MM.1S (cell line): Measurements from ENCODE around the gene TRIM32.

Experiments used
- DNase-seq: peaks from one replicate; pipeline ENCODE4 v3.0.0-alpha.2; 2015
- H2AFZ ChIP-seq: fragments of 300-600 bp; sonication (generic); 2 replicates; pipeline ENCODE4 v1.6.0; 2016; ENCODE audit warnings: antibody characterized with exemption, low read length
- H3F3A ChIP-seq: fragments of 300-600 bp; sonication (generic); 2 replicates; pipeline ENCODE4 v1.6.1; 2016; ENCODE audit warnings: mild to moderate bottlenecking, antibody characterized with exemption, low read length, moderate library complexity, mixed read lengths; ENCODE audit not compliant: insufficient read depth
- H3K27ac ChIP-seq: fragments of 300-600 bp; sonication (generic); 2 replicates; pipeline ENCODE4 v1.5.1; 2016; ENCODE audit warnings: mild to moderate bottlenecking, low read length
- H3K27me3 ChIP-seq: fragments of 300-600 bp; sonication (generic); replicated peaks from 2 replicates; pipeline ENCODE4 v1.6.0; 2016; ENCODE audit warnings: low read length; ENCODE audit not compliant: insufficient read depth
- H3K36me3 ChIP-seq: fragments of 300-600 bp; sonication (generic); replicated peaks from 2 replicates; pipeline ENCODE4 v1.6.1; 2016; ENCODE audit warnings: mild to moderate bottlenecking, low read length, mixed read lengths; ENCODE audit not compliant: insufficient read depth
- H3K4me1 ChIP-seq: fragments of 300-600 bp; sonication (generic); 2 replicates; pipeline ENCODE4 v1.6.1; 2016; ENCODE audit warnings: low read length, mixed read lengths
- H3K4me2 ChIP-seq: fragments of 300-600 bp; sonication (generic); 2 replicates; pipeline ENCODE4 v1.6.0; 2016; ENCODE audit warnings: low read depth, low read length
- H3K4me3 ChIP-seq: fragments of 300-600 bp; sonication (generic); 2 replicates; pipeline ENCODE4 v1.5.1; 2016; ENCODE audit warnings: low read length, mixed read lengths
- H3K79me2 ChIP-seq: fragments of 300-600 bp; sonication (generic); 2 replicates; pipeline ENCODE4 v1.6.1; 2016; ENCODE audit warnings: mixed run types, low read length, mixed read lengths
- H3K9ac ChIP-seq: fragments of 300-600 bp; sonication (generic); 2 replicates; pipeline ENCODE4 v1.6.1; 2016; ENCODE audit warnings: low read length, mixed read lengths
- H3K9me2 ChIP-seq: fragments of 300-600 bp; sonication (generic); replicated peaks from 2 replicates; pipeline ENCODE4 v1.6.1; 2016; ENCODE audit warnings: mild to moderate bottlenecking, low read length, mixed read lengths; ENCODE audit not compliant: insufficient read depth
- H3K9me3 ChIP-seq: fragments of 300-600 bp; sonication (generic); replicated peaks from 2 replicates; pipeline ENCODE4 v1.6.1; 2016; ENCODE audit warnings: mild to moderate bottlenecking, low read length, mixed read lengths; ENCODE audit not compliant: insufficient read depth
- H4K20me1 ChIP-seq: fragments of 300-600 bp; sonication (generic); 2 replicates; pipeline ENCODE4 v1.6.1; 2016; ENCODE audit warnings: mild to moderate bottlenecking, low read length, moderate library complexity, mixed read lengths; ENCODE audit not compliant: insufficient read depth
- EZH2 ChIP-seq: fragments of 300-600 bp; sonication (generic); optimal IDR thresholded peaks from 2 replicates; pipeline ENCODE3; 2017; ENCODE audit warnings: low read depth, mild to moderate bottlenecking, antibody characterized with exemption, low read length, mixed read lengths
- EZH2phosphoT487 ChIP-seq: fragments of 300-600 bp; sonication (generic); IDR thresholded peaks from 2 replicates; pipeline ENCODE4 v1.6.1; 2018; ENCODE audit warnings: antibody characterized with exemption, low read length
- TF ChIP-seq, protein P1 (sequence below): fragments of 300-600 bp; sonication (generic); IDR thresholded peaks from 2 replicates; pipeline ENCODE4 v1.5.1; 2016; ENCODE audit warnings: antibody characterized with exemption, low read length, mixed read lengths

The TRIM32 gene, protein sequence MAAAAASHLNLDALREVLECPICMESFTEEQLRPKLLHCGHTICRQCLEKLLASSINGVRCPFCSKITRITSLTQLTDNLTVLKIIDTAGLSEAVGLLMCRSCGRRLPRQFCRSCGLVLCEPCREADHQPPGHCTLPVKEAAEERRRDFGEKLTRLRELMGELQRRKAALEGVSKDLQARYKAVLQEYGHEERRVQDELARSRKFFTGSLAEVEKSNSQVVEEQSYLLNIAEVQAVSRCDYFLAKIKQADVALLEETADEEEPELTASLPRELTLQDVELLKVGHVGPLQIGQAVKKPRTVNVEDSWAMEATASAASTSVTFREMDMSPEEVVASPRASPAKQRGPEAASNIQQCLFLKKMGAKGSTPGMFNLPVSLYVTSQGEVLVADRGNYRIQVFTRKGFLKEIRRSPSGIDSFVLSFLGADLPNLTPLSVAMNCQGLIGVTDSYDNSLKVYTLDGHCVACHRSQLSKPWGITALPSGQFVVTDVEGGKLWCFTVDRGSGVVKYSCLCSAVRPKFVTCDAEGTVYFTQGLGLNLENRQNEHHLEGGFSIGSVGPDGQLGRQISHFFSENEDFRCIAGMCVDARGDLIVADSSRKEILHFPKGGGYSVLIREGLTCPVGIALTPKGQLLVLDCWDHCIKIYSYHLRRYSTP

DNA sequence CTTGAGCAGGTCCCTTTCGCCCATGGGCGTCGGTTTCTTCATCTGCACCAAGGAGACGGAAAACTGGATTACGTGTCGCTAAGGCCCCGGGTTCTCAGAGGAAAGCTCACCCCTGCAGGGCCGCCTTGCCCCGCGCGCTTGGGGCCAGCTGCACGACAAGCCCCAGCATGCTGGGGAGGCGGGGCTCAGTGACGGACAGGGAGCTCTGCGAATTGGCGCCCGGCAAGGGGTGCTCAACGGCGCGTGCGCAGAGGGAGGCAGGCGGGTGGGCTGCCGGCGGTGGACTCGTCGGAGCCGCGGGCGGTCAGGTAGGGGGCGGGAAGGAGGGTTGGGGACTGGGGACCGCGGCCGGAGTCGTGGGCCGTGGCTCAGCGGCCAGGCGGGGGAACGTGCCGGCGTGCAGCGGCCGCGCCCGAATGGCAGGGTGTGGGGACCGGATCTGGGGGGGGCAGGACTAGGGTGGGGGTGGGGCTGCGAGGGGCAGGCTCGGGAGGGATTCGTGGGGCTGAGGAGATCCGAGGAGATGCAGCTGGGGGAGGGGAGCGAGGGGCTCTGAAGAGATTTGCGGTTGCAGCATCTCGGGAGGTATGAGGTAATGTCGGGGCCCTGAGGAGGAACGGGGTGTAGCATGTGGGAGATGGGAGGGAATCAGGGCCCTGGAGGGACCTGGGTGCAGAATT lies at the start of gene TRIM32:
Gene TRIM32 (plus strand): TSS at position 232 of the 680 bp plus-strand sequence. CDS start 10,438 bp downstream, outside the sequence.
- Histone ChIP-seq H4K20me1 (no peaks in the 10 kb centered on the region), H2AFZ (peak within 1 kb of the TSS; percentile 84), H3K4me1 (peaks cover 5% of the 10 kb centered on the region), H3K4me3 (peak within 1 kb of the TSS; percentile 91), H3K79me2 (peaks cover 21% of the 10 kb centered on the region), H3K27ac (no peak within 1 kb of the TSS), H3K27me3 (no peaks in the 10 kb centered on the region), H3K9me2 (no peaks in the 10 kb centered on the region), H3K36me3 (no peaks in the 10 kb centered on the region), H3K9ac (peak within 1 kb of the TSS; percentile 51; the same call in 1 of the 2 replicates), H3K4me2 (peak within 1 kb of the TSS; percentile 94), H3K9me3 (no peaks in the 10 kb centered on the region), H3F3A (no peaks in the 10 kb centered on the region)
- TF ChIP-seq, protein P1, sequence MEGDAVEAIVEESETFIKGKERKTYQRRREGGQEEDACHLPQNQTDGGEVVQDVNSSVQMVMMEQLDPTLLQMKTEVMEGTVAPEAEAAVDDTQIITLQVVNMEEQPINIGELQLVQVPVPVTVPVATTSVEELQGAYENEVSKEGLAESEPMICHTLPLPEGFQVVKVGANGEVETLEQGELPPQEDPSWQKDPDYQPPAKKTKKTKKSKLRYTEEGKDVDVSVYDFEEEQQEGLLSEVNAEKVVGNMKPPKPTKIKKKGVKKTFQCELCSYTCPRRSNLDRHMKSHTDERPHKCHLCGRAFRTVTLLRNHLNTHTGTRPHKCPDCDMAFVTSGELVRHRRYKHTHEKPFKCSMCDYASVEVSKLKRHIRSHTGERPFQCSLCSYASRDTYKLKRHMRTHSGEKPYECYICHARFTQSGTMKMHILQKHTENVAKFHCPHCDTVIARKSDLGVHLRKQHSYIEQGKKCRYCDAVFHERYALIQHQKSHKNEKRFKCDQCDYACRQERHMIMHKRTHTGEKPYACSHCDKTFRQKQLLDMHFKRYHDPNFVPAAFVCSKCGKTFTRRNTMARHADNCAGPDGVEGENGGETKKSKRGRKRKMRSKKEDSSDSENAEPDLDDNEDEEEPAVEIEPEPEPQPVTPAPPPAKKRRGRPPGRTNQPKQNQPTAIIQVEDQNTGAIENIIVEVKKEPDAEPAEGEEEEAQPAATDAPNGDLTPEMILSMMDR, result no peak
- TF ChIP-seq EZH2phosphoT487 (no peak), EZH2 (no peak)
- peak; percentile 92 for DNase-seq

DNA sequence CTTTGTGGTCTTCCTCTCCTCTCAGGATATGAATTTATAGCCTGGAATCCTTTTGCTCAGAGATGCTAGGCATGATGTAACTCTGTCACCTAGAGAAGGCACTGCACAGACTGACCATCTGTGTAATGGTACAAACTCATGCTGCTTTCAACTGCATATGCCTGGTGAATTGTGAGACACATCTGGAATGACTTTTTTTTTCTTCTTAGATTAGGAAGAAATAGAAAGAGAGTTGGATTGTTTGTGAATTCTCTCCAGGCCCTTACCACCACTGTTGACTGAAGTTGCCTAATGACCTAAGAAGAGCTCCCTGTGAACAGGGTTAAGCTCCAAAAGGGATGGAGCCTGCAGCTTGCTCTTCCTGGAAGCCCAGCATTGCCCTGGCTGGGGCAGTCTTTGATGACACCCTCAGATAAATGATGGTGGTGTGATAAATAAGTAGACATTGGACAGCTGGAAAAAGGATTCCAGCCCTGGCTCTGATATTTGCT lies 47.8 kb upstream of the TRIM32 start:
- Histone ChIP-seq H2AFZ (no peak overlapping the region), H3K9me2 (no peaks in the 10 kb centered on the region), H4K20me1 (no peaks in the 10 kb centered on the region), H3K4me3 (no peak overlapping the region), H3K4me2 (no peak overlapping the region), H3K9me3 (no peaks in the 10 kb centered on the region), H3K36me3 (no peaks in the 10 kb centered on the region), H3K79me2 (no peaks in the 10 kb centered on the region), H3K27ac (no peak overlapping the region), H3K9ac (no peak overlapping the region), H3F3A (no peaks in the 10 kb centered on the region), H3K4me1 (no peaks in the 10 kb centered on the region), H3K27me3 (no peaks in the 10 kb centered on the region)
- DNase-seq, result no peak
- no peak for TF ChIP-seq EZH2
- TF ChIP-seq, protein P1, result no peak
- TF ChIP-seq EZH2phosphoT487, result no peak

DNA sequence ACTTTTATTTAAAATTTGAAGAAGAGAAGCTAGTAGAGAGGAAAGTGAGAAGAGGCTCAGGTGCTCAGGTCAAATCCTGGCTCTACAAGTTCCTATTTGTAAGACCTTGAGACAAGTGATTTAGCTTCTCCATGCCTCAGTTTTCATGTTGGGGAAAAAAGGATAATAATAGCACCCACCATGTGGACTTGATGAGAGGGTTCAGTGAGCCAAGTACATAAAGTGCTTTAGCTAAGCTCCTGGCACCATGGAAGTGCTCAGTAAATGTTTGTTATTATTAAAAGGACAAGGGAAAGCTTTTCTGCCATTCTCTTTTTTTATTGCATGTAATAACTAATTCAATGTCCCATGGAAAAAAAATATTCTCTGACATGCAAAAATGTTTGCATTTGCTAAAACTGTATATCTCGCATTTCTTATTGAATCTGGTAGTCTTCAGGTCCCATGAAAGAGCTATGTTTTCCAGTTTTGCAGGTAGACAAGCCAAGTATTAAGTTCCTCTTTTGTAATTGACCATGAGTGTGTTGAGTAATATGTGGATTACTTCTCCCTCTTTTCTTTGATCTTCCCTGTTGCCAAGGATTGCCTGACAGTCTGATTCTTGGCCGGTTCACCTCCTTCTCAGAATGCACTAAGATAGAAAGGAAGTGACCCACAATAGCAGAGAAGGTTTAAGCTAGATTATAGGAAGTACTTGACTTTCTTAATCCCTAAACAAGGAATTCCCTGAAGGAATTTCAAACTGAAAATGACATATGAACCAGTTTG lies 45.6 kb upstream of the TRIM32 start:
- no peaks in the 10 kb centered on the region for H3K4me1 ChIP-seq
- no peaks in the 10 kb centered on the region for H3K9me3 ChIP-seq
- H3K4me2 ChIP-seq, result no peak overlapping the region
- H3F3A ChIP-seq, result no peaks in the 10 kb centered on the region
- H3K79me2 ChIP-seq, result no peaks in the 10 kb centered on the region
- TF ChIP-seq, protein P1, result no peak
- TF ChIP-seq EZH2phosphoT487 (no peak), EZH2 (no peak)
- no peaks in the 10 kb centered on the region for H3K9me2 ChIP-seq
- DNase-seq, result no peak
- no peak overlapping the region for H3K9ac ChIP-seq
- H3K36me3 ChIP-seq, result no peaks in the 10 kb centered on the region
- no peak overlapping the region for H3K27ac ChIP-seq
- no peak overlapping the region for H3K4me3 ChIP-seq
- no peak overlapping the region for H2AFZ ChIP-seq
- H3K27me3 ChIP-seq, result no peaks in the 10 kb centered on the region
- H4K20me1 ChIP-seq, result no peaks in the 10 kb centered on the region
